KMS-11 (cell line): ENCODE data around the gene CSRP3.

ENCODE experiments used
- H2AFZ ChIP-seq: fragments of 200-600 bp; sonication (generic); 2 replicates; pipeline ENCODE4 v1.6.1; 2016; ENCODE audit warnings: antibody characterized with exemption, mixed run types, low read depth
- H3K27ac ChIP-seq: fragments of 200-600 bp; sonication (generic); 2 replicates; pipeline ENCODE4 v1.6.1; 2016; ENCODE audit warnings: mild to moderate bottlenecking, mixed run types
- H3K27me3 ChIP-seq: fragments of 200-600 bp; sonication (generic); 2 replicates; pipeline ENCODE4 v1.6.1; 2017; ENCODE audit warnings: mild to moderate bottlenecking, low read depth, mixed run types, moderate library complexity; ENCODE audit not compliant: insufficient read depth
- H3K36me3 ChIP-seq: fragments of 200-600 bp; sonication (generic); 2 replicates; pipeline ENCODE4 v1.6.1; 2017; ENCODE audit warnings: mild to moderate bottlenecking, mixed run types; ENCODE audit not compliant: insufficient read depth
- H3K4me1 ChIP-seq: fragments of 200-600 bp; sonication (generic); 2 replicates; pipeline ENCODE4 v1.6.1; 2016; ENCODE audit warnings: mild to moderate bottlenecking, low read depth, mixed run types; ENCODE audit not compliant: poor library complexity, severe bottlenecking
- H3K4me2 ChIP-seq: fragments of 200-600 bp; sonication (generic); 2 replicates; pipeline ENCODE4 v1.7.0; 2016; ENCODE audit warnings: mild to moderate bottlenecking, mixed run types
- H3K4me3 ChIP-seq: fragments of 200-600 bp; sonication (generic); IDR thresholded peaks from 2 replicates; pipeline ENCODE4 v1.6.1; 2017; ENCODE audit warnings: low read depth, low read length, mixed read lengths; ENCODE audit not compliant: insufficient read depth
- H3K79me2 ChIP-seq: fragments of 200-600 bp; sonication (generic); 2 replicates; pipeline ENCODE4 v1.6.1; 2016; ENCODE audit warnings: low read depth, mixed run types; ENCODE audit not compliant: insufficient read depth
- H3K9ac ChIP-seq: fragments of 200-600 bp; sonication (generic); 2 replicates; pipeline ENCODE4 v1.6.1; 2016; ENCODE audit warnings: mild to moderate bottlenecking, mixed run types
- H4K20me1 ChIP-seq: fragments of 200-600 bp; sonication (generic); 2 replicates; pipeline ENCODE4 v1.6.1; 2016; ENCODE audit warnings: mild to moderate bottlenecking, mixed run types; ENCODE audit not compliant: insufficient read depth
- TF ChIP-seq, protein P1 (sequence below): fragments of 200-600 bp; sonication (generic); conservative IDR thresholded peaks from 2 replicates; pipeline ENCODE4 v1.6.1; 2017; ENCODE audit warnings: low read depth, mild to moderate bottlenecking, antibody characterized with exemption, low read length, moderate library complexity, mixed read lengths

The CSRP3 gene

DNA sequence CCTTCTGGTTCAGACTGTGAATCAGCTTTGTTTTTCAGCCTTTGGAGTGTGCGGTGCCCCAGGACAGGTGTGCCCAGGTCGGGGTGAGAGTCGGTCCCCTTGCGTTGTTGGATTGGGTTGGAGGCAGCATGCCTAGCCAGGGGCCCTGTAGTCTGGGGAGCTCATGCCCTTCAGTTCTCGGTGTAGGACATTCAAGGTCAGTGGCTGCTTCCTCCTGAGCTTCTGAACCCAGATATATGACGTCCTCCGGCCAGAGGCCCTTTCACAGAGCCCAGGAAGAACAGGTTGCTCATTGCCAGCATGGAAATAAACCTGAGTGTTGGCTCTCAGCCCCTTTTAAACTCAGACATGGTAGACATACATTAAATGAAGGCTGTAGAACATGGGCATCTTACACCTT is 2.7 kb downstream of the CSRP3 start:
- H4K20me1 ChIP-seq, result no peaks in the 10 kb centered on the region
- H3K27ac ChIP-seq, result no peak overlapping the region
- H3K36me3 ChIP-seq, result no peaks in the 10 kb centered on the region
- H2AFZ ChIP-seq, result no peak overlapping the region
- H3K4me3 ChIP-seq, result no peak overlapping the region
- H3K9ac ChIP-seq, result no peak overlapping the region
- no peak overlapping the region for H3K4me2 ChIP-seq
- no peaks in the 10 kb centered on the region for H3K79me2 ChIP-seq
- no peaks in the 10 kb centered on the region for H3K27me3 ChIP-seq
- H3K4me1 ChIP-seq, result no peaks in the 10 kb centered on the region
- TF ChIP-seq, protein P1, sequence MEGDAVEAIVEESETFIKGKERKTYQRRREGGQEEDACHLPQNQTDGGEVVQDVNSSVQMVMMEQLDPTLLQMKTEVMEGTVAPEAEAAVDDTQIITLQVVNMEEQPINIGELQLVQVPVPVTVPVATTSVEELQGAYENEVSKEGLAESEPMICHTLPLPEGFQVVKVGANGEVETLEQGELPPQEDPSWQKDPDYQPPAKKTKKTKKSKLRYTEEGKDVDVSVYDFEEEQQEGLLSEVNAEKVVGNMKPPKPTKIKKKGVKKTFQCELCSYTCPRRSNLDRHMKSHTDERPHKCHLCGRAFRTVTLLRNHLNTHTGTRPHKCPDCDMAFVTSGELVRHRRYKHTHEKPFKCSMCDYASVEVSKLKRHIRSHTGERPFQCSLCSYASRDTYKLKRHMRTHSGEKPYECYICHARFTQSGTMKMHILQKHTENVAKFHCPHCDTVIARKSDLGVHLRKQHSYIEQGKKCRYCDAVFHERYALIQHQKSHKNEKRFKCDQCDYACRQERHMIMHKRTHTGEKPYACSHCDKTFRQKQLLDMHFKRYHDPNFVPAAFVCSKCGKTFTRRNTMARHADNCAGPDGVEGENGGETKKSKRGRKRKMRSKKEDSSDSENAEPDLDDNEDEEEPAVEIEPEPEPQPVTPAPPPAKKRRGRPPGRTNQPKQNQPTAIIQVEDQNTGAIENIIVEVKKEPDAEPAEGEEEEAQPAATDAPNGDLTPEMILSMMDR, result no peak

DNA sequence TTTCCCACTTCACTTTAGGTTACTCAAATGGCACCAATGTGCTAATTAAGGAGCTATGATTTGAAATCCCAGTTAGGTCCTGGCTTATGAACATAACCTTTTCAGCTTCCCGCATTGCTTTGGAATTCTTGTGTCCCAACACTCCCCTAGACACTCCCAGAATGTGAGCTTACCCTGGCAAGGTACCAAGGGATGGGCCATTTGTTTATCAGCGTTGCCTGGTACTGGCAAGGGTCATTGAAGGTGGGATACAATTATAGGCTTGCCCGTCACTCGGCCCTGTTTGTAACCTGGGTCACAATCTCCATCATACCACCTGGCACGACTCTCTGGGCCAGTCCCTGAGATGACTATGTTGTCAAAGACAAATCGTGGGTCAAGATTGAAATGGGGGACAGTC is 5.4 kb downstream of the CSRP3 start:
- Histone ChIP-seq H2AFZ (no peak overlapping the region), H3K4me3 (no peak overlapping the region), H4K20me1 (no peaks in the 10 kb centered on the region), H3K4me2 (no peak overlapping the region), H3K36me3 (no peaks in the 10 kb centered on the region), H3K79me2 (no peaks in the 10 kb centered on the region), H3K4me1 (no peaks in the 10 kb centered on the region), H3K27ac (no peak overlapping the region), H3K27me3 (no peaks in the 10 kb centered on the region), H3K9ac (no peak overlapping the region)
- TF ChIP-seq, protein P1, result no peak

DNA sequence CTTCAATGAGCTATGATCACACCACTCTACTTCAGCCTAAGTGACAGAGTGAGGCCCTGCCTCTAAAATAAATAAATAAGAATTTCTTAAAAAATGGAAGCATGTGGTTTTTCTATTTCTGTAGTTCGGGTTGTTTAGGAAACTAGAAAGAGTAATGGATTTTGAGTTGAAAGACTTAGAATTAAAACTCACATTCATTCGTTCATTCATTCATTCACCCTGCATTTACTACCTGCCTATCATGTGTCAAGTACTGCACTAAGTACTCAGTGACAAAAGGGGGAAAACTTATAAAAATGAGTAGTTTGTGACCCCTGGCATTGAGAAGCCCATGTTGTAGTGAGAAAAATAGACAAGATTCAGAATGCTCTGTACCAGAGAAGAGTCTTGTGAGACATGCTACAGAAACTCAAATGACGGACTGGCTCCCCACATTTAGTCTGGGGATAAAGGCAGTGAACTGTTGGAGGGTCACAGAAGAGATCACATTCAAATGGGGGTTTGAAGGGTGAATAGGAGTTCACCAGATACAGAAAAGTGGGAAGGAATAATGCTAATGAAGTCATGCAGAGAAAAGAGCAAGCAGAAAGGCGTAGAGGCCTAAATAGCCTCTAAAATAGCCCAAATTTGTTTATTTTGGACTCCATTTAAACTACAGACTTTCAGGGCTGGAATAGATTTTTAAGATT is 7.0 kb downstream of the CSRP3 start:
- H3K36me3 ChIP-seq, result no peaks in the 10 kb centered on the region
- TF ChIP-seq, protein P1, result no peak
- H3K4me2 ChIP-seq, result no peak overlapping the region
- no peaks in the 10 kb centered on the region for H3K4me1 ChIP-seq
- H3K27ac ChIP-seq, result no peak overlapping the region
- no peaks in the 10 kb centered on the region for H4K20me1 ChIP-seq
- no peak overlapping the region for H3K4me3 ChIP-seq
- no peak overlapping the region for H3K9ac ChIP-seq
- H2AFZ ChIP-seq, result no peak overlapping the region
- no peaks in the 10 kb centered on the region for H3K79me2 ChIP-seq
- no peaks in the 10 kb centered on the region for H3K27me3 ChIP-seq

DNA sequence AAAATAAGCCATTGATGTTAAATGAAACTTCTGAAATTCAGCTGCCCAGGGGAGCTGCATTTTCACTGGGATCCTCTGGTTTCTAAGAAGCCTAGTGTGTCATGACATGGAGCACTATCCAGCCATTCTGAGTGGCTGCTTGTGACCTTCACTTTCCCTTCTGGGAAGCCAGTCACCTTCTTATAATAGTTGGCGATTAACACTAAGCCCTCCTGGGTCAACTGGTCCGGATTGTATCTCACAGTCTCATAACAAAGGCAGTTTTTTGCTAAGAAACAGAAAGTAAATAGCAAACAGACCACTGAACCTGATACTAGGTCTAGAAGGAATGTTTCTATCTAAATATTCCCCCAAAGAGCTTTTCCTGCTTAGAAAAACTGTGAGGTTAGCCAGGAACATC is 7.9 kb downstream of the CSRP3 start:
- H2AFZ ChIP-seq, result no peak overlapping the region
- H3K4me1 ChIP-seq, result no peaks in the 10 kb centered on the region
- TF ChIP-seq, protein P1, result no peak
- no peak overlapping the region for H3K27ac ChIP-seq
- no peaks in the 10 kb centered on the region for H3K27me3 ChIP-seq
- H3K79me2 ChIP-seq, result no peaks in the 10 kb centered on the region
- no peaks in the 10 kb centered on the region for H4K20me1 ChIP-seq
- H3K36me3 ChIP-seq, result no peaks in the 10 kb centered on the region
- no peak overlapping the region for H3K4me2 ChIP-seq
- no peak overlapping the region for H3K4me3 ChIP-seq
- no peak overlapping the region for H3K9ac ChIP-seq
